Measurements from ENCODE around the gene ST13.

DNA sequence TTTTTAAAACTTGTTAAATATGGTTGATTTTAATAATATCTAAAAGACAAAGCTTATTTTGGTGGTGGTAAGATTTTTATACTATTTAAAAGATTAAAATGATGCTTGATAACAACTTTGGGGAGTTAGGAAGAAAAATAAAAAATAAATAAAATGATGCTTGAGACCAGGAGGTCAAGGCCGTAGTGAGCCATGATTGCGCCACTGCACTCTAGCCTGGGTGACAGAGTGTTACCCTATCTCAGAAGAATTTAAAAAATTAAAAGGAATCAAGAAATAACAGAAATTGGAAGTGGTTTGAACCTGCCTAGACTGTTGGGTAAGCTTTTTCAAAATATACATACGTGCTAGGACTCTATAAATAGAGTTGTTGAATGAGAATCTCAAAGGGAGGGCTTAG lies 17.6 kb upstream of the ST13 start:
- TF ChIP-seq, protein P1, sequence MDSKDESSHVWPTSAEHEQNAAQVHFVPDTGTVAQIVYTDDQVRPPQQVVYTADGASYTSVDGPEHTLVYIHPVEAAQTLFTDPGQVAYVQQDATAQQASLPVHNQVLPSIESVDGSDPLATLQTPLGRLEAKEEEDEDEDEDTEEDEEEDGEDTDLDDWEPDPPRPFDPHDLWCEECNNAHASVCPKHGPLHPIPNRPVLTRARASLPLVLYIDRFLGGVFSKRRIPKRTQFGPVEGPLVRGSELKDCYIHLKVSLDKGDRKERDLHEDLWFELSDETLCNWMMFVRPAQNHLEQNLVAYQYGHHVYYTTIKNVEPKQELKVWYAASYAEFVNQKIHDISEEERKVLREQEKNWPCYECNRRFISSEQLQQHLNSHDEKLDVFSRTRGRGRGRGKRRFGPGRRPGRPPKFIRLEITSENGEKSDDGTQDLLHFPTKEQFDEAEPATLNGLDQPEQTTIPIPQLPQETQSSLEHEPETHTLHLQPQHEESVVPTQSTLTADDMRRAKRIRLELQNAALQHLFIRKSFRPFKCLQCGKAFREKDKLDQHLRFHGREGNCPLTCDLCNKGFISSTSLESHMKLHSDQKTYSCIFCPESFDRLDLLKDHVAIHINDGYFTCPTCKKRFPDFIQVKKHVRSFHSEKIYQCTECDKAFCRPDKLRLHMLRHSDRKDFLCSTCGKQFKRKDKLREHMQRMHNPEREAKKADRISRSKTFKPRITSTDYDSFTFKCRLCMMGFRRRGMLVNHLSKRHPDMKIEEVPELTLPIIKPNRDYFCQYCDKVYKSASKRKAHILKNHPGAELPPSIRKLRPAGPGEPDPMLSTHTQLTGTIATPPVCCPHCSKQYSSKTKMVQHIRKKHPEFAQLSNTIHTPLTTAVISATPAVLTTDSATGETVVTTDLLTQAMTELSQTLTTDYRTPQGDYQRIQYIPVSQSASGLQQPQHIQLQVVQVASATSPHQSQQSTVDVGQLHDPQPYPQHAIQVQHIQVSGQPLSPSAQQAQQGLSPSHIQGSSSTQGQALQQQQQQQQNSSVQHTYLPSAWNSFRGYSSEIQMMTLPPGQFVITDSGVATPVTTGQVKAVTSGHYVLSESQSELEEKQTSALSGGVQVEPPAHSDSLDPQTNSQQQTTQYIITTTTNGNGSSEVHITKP (tag by site-specific recombination; IDR thresholded peaks at IDR 0.05): no peak
- TF ChIP-seq SALL2 (tag by site-specific recombination; IDR thresholded peaks at IDR 0.05; ENCODE audit: borderline replicate concordance) (no peak), TCF7L2 (IDR thresholded peaks at IDR 0.05; ENCODE audit: borderline replicate concordance, low read depth, low read length) (no peak), ZFHX2 (tag by site-specific recombination; conservative IDR thresholded peaks at IDR 0.05) (no peak), ZNF423 (tag by site-specific recombination; IDR thresholded peaks at IDR 0.05) (no peak), ZNF274 (IDR thresholded peaks at IDR 0.05; ENCODE audit: low read length) (no peak), ZNF274 (tag by site-specific recombination; IDR thresholded peaks at IDR 0.05; ENCODE audit: borderline replicate concordance) (no peak), ZNF133 (tag by site-specific recombination; IDR thresholded peaks at IDR 0.05) (no peak)
- TF ChIP-seq, protein P2, sequence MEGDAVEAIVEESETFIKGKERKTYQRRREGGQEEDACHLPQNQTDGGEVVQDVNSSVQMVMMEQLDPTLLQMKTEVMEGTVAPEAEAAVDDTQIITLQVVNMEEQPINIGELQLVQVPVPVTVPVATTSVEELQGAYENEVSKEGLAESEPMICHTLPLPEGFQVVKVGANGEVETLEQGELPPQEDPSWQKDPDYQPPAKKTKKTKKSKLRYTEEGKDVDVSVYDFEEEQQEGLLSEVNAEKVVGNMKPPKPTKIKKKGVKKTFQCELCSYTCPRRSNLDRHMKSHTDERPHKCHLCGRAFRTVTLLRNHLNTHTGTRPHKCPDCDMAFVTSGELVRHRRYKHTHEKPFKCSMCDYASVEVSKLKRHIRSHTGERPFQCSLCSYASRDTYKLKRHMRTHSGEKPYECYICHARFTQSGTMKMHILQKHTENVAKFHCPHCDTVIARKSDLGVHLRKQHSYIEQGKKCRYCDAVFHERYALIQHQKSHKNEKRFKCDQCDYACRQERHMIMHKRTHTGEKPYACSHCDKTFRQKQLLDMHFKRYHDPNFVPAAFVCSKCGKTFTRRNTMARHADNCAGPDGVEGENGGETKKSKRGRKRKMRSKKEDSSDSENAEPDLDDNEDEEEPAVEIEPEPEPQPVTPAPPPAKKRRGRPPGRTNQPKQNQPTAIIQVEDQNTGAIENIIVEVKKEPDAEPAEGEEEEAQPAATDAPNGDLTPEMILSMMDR (tag by site-specific recombination; IDR thresholded peaks at IDR 0.05): no peak
- TF ChIP-seq, protein P3, sequence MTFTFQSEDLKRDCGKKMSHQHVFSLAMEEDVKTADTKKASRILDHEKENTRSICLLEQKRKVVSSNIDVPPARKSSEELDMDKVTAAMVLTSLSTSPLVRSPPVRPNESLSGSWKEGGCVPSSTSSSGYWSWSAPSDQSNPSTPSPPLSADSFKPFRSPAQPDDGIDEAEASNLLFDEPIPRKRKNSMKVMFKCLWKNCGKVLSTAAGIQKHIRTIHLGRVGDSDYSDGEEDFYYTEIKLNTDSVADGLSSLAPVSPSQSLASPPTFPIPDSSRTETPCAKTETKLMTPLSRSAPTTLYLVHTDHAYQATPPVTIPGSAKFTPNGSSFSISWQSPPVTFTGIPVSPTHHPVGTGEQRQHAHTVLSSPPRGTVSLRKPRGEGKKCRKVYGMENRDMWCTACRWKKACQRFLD (tag by site-specific recombination; IDR thresholded peaks at IDR 0.05): no peak
- TF ChIP-seq, protein P4, sequence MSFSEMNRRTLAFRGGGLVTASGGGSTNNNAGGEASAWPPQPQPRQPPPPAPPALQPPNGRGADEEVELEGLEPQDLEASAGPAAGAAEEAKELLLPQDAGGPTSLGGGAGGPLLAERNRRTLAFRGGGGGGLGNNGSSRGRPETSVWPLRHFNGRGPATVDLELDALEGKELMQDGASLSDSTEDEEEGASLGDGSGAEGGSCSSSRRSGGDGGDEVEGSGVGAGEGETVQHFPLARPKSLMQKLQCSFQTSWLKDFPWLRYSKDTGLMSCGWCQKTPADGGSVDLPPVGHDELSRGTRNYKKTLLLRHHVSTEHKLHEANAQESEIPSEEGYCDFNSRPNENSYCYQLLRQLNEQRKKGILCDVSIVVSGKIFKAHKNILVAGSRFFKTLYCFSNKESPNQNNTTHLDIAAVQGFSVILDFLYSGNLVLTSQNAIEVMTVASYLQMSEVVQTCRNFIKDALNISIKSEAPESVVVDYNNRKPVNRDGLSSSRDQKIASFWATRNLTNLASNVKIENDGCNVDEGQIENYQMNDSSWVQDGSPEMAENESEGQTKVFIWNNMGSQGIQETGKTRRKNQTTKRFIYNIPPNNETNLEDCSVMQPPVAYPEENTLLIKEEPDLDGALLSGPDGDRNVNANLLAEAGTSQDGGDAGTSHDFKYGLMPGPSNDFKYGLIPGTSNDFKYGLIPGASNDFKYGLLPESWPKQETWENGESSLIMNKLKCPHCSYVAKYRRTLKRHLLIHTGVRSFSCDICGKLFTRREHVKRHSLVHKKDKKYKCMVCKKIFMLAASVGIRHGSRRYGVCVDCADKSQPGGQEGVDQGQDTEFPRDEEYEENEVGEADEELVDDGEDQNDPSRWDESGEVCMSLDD (tag by site-specific recombination; IDR thresholded peaks at IDR 0.05): no peak
- TF ChIP-seq, protein P5, sequence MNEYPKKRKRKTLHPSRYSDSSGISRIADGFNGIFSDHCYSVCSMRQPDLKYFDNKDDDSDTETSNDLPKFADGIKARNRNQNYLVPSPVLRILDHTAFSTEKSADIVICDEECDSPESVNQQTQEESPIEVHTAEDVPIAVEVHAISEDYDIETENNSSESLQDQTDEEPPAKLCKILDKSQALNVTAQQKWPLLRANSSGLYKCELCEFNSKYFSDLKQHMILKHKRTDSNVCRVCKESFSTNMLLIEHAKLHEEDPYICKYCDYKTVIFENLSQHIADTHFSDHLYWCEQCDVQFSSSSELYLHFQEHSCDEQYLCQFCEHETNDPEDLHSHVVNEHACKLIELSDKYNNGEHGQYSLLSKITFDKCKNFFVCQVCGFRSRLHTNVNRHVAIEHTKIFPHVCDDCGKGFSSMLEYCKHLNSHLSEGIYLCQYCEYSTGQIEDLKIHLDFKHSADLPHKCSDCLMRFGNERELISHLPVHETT (tag by site-specific recombination; IDR thresholded peaks at IDR 0.05): no peak
- TF ChIP-seq, protein P6, sequence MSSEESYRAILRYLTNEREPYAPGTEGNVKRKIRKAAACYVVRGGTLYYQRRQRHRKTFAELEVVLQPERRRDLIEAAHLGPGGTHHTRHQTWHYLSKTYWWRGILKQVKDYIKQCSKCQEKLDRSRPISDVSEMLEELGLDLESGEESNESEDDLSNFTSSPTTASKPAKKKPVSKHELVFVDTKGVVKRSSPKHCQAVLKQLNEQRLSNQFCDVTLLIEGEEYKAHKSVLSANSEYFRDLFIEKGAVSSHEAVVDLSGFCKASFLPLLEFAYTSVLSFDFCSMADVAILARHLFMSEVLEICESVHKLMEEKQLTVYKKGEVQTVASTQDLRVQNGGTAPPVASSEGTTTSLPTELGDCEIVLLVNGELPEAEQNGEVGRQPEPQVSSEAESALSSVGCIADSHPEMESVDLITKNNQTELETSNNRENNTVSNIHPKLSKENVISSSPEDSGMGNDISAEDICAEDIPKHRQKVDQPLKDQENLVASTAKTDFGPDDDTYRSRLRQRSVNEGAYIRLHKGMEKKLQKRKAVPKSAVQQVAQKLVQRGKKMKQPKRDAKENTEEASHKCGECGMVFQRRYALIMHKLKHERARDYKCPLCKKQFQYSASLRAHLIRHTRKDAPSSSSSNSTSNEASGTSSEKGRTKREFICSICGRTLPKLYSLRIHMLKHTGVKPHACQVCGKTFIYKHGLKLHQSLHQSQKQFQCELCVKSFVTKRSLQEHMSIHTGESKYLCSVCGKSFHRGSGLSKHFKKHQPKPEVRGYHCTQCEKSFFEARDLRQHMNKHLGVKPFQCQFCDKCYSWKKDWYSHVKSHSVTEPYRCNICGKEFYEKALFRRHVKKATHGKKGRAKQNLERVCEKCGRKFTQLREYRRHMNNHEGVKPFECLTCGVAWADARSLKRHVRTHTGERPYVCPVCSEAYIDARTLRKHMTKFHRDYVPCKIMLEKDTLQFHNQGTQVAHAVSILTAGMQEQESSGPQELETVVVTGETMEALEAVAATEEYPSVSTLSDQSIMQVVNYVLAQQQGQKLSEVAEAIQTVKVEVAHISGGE (tag by site-specific recombination; conservative IDR thresholded peaks at IDR 0.05; ENCODE audit: low read depth): no peak
- TF ChIP-seq, protein P7, sequence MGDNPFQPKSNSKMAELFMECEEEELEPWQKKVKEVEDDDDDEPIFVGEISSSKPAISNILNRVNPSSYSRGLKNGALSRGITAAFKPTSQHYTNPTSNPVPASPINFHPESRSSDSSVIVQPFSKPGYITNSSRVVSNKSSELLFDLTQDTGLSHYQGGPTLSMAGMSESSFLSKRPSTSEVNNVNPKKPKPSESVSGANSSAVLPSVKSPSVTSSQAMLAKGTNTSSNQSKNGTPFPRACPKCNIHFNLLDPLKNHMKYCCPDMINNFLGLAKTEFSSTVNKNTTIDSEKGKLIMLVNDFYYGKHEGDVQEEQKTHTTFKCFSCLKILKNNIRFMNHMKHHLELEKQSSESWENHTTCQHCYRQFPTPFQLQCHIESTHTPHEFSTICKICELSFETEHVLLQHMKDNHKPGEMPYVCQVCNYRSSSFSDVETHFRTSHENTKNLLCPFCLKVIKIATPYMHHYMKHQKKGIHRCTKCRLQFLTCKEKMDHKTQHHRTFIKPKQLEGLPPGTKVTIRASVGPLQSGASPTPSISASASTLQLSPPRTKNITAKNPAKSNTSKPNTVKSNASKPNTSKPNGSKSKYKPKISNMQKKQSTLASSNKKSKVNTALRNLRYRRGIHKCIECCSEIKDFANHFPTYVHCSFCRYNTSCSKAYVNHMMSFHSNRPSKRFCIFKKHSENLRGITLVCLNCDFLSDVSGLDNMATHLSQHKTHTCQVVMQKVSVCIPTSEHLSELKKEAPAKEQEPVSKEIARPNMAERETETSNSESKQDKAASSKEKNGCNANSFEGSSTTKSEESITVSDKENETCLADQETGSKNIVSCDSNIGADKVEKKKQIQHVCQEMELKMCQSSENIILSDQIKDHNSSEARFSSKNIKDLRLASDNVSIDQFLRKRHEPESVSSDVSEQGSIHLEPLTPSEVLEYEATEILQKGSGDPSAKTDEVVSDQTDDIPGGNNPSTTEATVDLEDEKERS (tag by site-specific recombination; IDR thresholded peaks at IDR 0.05): no peak

Measured in HEK293 (cell line).